Mesothelial cell of epicardium (in vitro differentiated cells): ENCODE results near the gene FLYWCH2. TPM values are rescaled to one million over a fixed set of nuclear protein-coding genes. Genes with fewer than 3 reads are reported as not detected.
"Not testable (repeated sequence)": the region's sequence is repeated elsewhere in the genome, so short reads cannot be mapped to it uniquely, and the experiment has no call there.

ENCODE experiments used
- DNase-seq, 2 experiments: peaks; one replicate each; pipeline ENCODE4 v3.0.0; 2021; ENCODE audit warnings: low spot score in 2 of 2; ENCODE audit not compliant: unreplicated experiment in 2 of 2
- H3K27ac Mint-ChIP-seq: 2 replicates; pipeline ENCODE4 v1.8.0; 2021; ENCODE audit warnings: mixed read lengths
- H3K27me3 Mint-ChIP-seq: 2 replicates; pipeline ENCODE4 v1.8.0; 2021; ENCODE audit warnings: low read depth, mixed read lengths
- H3K36me3 Mint-ChIP-seq: 2 replicates; pipeline ENCODE4 v1.8.0; 2021; ENCODE audit warnings: mixed read lengths
- H3K4me1 Mint-ChIP-seq: 2 replicates; pipeline ENCODE4 v1.8.0; 2021; ENCODE audit warnings: mixed read lengths
- H3K4me3 Mint-ChIP-seq: 2 replicates; pipeline ENCODE4 v1.8.0; 2021; ENCODE audit warnings: mild to moderate bottlenecking, moderate library complexity, mixed read lengths
- H3K9me3 Mint-ChIP-seq: 2 replicates; pipeline ENCODE4 v1.8.0; 2021; ENCODE audit warnings: mixed read lengths
- CTCF ChIP-seq: fragments of 200-600 bp; sonication (generic); IDR thresholded peaks from one replicate; pipeline ENCODE4 v1.5.0; 2021; ENCODE audit warnings: antibody characterized with exemption; ENCODE audit not compliant: unreplicated experiment
- total RNA-seq: library from RNA; stranded (reverse); gene quantifications from 3 replicates; pipeline ENCODE4 v1.2.1, GENCODE V29; 2021

Gene FLYWCH2
- total RNA-seq, 1 donor from 2014 or later, result 28.6 TPM

- DNase-seq, result no peak
- peaks cover 13% of the 10 kb centered on the region for H3K36me3 Mint-ChIP-seq
- H3K9me3 Mint-ChIP-seq, result no peaks in the 10 kb centered on the region
- H3K4me1 Mint-ChIP-seq, result peaks cover 11% of the 10 kb centered on the region
- no peak overlapping the region for H3K4me3 Mint-ChIP-seq
- no peak for TF ChIP-seq CTCF
- H3K27me3 Mint-ChIP-seq, result no peaks in the 10 kb centered on the region
- no peak overlapping the region for H3K27ac Mint-ChIP-seq
Measured at GRCh38 chr16:2930236-2930635, 47.2 kb downstream of the FLYWCH2 start.

- H3K27me3 Mint-ChIP-seq, H3K4me3 Mint-ChIP-seq, DNase-seq, H3K9me3 Mint-ChIP-seq, H3K4me1 Mint-ChIP-seq, H3K27ac Mint-ChIP-seq: not testable (repeated sequence)
- peaks cover 15% of the 10 kb centered on the region for H3K36me3 Mint-ChIP-seq
Measured at GRCh38 chr16:2931231-2931914, 48.4 kb downstream of the FLYWCH2 start.

- Mint-ChIP-seq H3K27me3 (no peaks in the 10 kb centered on the region), H3K4me3 (no peak overlapping the region), H3K27ac (no peak overlapping the region), H3K36me3 (peaks cover 15% of the 10 kb centered on the region), H3K4me1 (no peaks in the 10 kb centered on the region), H3K9me3 (no peaks in the 10 kb centered on the region)
- no peak for DNase-seq
- TF ChIP-seq CTCF, result no peak
Measured at GRCh38 chr16:2933136-2933535, 50.1 kb downstream of the FLYWCH2 start.

GRCh38 chr16:2933701-2934100 is 50.7 kb downstream of the FLYWCH2 start:
- no peak for TF ChIP-seq CTCF
- H3K36me3 Mint-ChIP-seq, result peaks cover 15% of the 10 kb centered on the region
- H3K27me3 Mint-ChIP-seq, result no peaks in the 10 kb centered on the region
- H3K4me1 Mint-ChIP-seq, result no peaks in the 10 kb centered on the region
- no peak for DNase-seq
- H3K4me3 Mint-ChIP-seq, result no peak overlapping the region
- no peaks in the 10 kb centered on the region for H3K9me3 Mint-ChIP-seq
- H3K27ac Mint-ChIP-seq, result no peak overlapping the region

- H3K9me3 Mint-ChIP-seq, result no peaks in the 10 kb centered on the region
- H3K27me3 Mint-ChIP-seq, result no peaks in the 10 kb centered on the region
- DNase-seq, result no peak
- no peak overlapping the region for H3K4me3 Mint-ChIP-seq
- TF ChIP-seq CTCF, result no peak
- peaks cover 16% of the 10 kb centered on the region for H3K36me3 Mint-ChIP-seq
- H3K27ac Mint-ChIP-seq, result no peak overlapping the region
- no peaks in the 10 kb centered on the region for H3K4me1 Mint-ChIP-seq
Measured at GRCh38 chr16:2934450-2934849, 51.4 kb downstream of the FLYWCH2 start.

GRCh38 chr16:2936436-2937011 is 53.5 kb downstream of the FLYWCH2 start:
- Mint-ChIP-seq H3K9me3 (no peaks in the 10 kb centered on the region), H3K27me3 (no peaks in the 10 kb centered on the region), H3K27ac (no peak overlapping the region), H3K4me3 (no peak overlapping the region), H3K4me1 (no peaks in the 10 kb centered on the region), H3K36me3 (peaks cover 23% of the 10 kb centered on the region)
- DNase-seq, result no peak
- no peak for TF ChIP-seq CTCF
